Measurements from ENCODE around the gene GABARAP.

Gene GABARAP

GRCh38 chr17:7214300-7215135 lies 27.7 kb downstream of the GABARAP start (continued):
- TF ChIP-seq GFI1B (tag by site-specific recombination; IDR thresholded peaks at IDR 0.05) = no peak
- TF ChIP-seq ZBTB6 (tag by site-specific recombination; IDR thresholded peaks at IDR 0.05) = no peak
- TF ChIP-seq ZNF629 (tag by site-specific recombination; IDR thresholded peaks at IDR 0.05) = peak; percentile 68; the same call in 1 of the 2 replicates
- peak; percentile 99 for TF ChIP-seq ZNF335 (tag by site-specific recombination; conservative IDR thresholded peaks at IDR 0.05)
- TF ChIP-seq ZNF791 (tag by site-specific recombination; IDR thresholded peaks at IDR 0.05) = no peak
- peak; percentile 100 for TF ChIP-seq SP2 (tag by site-specific recombination; IDR thresholded peaks at IDR 0.05)
- TF ChIP-seq ZNF654 (tag by site-specific recombination; IDR thresholded peaks at IDR 0.05; ENCODE audit: low read depth) = peak; percentile 16; the same call in 1 of the 2 replicates
- no peak for TF ChIP-seq ZSCAN18 (tag by site-specific recombination; IDR thresholded peaks at IDR 0.05)
- TF ChIP-seq ZNF174 (tag by site-specific recombination; IDR thresholded peaks at IDR 0.05) = no peak
- TF ChIP-seq ZNF843 (tag by site-specific recombination; IDR thresholded peaks at IDR 0.05) = no peak; the same call in none of the 2 replicates
- TF ChIP-seq ZNF664 (tag by site-specific recombination; IDR thresholded peaks at IDR 0.05) = no peak
- peak; percentile 99 for TF ChIP-seq SP3 (tag by site-specific recombination; IDR thresholded peaks at IDR 0.05)
- no peak for TF ChIP-seq ZNF214 (tag by site-specific recombination; IDR thresholded peaks at IDR 0.05; ENCODE audit: borderline replicate concordance)
- no peak for TF ChIP-seq ZNF19 (tag by site-specific recombination; IDR thresholded peaks at IDR 0.05; ENCODE audit: low read depth)
- TF ChIP-seq HOXA7 (CRISPR knock-in tag; IDR thresholded peaks at IDR 0.05; ENCODE audit: borderline replicate concordance) = no peak
- TF ChIP-seq ZNF660 (tag by site-specific recombination; IDR thresholded peaks at IDR 0.05) = peak; percentile 73; the same call in 1 of the 2 replicates
- TF ChIP-seq, protein P1, sequence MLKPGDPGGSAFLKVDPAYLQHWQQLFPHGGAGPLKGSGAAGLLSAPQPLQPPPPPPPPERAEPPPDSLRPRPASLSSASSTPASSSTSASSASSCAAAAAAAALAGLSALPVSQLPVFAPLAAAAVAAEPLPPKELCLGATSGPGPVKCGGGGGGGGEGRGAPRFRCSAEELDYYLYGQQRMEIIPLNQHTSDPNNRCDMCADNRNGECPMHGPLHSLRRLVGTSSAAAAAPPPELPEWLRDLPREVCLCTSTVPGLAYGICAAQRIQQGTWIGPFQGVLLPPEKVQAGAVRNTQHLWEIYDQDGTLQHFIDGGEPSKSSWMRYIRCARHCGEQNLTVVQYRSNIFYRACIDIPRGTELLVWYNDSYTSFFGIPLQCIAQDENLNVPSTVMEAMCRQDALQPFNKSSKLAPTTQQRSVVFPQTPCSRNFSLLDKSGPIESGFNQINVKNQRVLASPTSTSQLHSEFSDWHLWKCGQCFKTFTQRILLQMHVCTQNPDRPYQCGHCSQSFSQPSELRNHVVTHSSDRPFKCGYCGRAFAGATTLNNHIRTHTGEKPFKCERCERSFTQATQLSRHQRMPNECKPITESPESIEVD (tag by site-specific recombination; IDR thresholded peaks at IDR 0.05) = no peak
- TF ChIP-seq ZNF514 (tag by site-specific recombination; IDR thresholded peaks at IDR 0.05) = no peak
- no peak for TF ChIP-seq ZNF157 (tag by site-specific recombination; IDR thresholded peaks at IDR 0.05)
- no peak for TF ChIP-seq ZNF140 (tag by site-specific recombination; IDR thresholded peaks at IDR 0.05)
- no peak for TF ChIP-seq ZBTB8A (tag by site-specific recombination; IDR thresholded peaks at IDR 0.05)
- TF ChIP-seq ZNF112 (tag by site-specific recombination; IDR thresholded peaks at IDR 0.05) = no peak
- peak; percentile 42; the same call in 1 of the 2 replicates for TF ChIP-seq ZNF280D (tag by site-specific recombination; IDR thresholded peaks at IDR 0.05)
- no peak for TF ChIP-seq SETDB1 (IDR thresholded peaks at IDR 0.05; ENCODE audit: insufficient read length, low read length)
- no peak for TF ChIP-seq ZNF560 (tag by site-specific recombination; IDR thresholded peaks at IDR 0.05; ENCODE audit: borderline replicate concordance)
- TF ChIP-seq ZNF2 (tag by site-specific recombination; IDR thresholded peaks at IDR 0.05) = peak; percentile 56; the same call in 1 of the 2 replicates
- no peak for TF ChIP-seq ZNF621 (tag by site-specific recombination; IDR thresholded peaks at IDR 0.05)
- TF ChIP-seq KLF16 (tag by site-specific recombination; IDR thresholded peaks at IDR 0.05) = peak; percentile 78
- TF ChIP-seq REPIN1 (tag by site-specific recombination; IDR thresholded peaks at IDR 0.05; ENCODE audit: low read depth) = no peak
- no peak for TF ChIP-seq ZNF391 (tag by site-specific recombination; IDR thresholded peaks at IDR 0.05; ENCODE audit: borderline replicate concordance, low read depth)
- no peak; the same call in 1 of the 2 replicates for TF ChIP-seq ZNF580 (tag by site-specific recombination; IDR thresholded peaks at IDR 0.05)
- no peak for TF ChIP-seq ZNF48 (tag by site-specific recombination; IDR thresholded peaks at IDR 0.05)
